Central memory CD8-positive, alpha-beta T cell (primary cell): ENCODE data around the gene PARP6.
"Not testable (repeated sequence)": the region's sequence is repeated elsewhere in the genome, so short reads cannot be mapped to it uniquely, and the experiment has no call there.

ENCODE experiments used
- ATAC-seq: fragments of 150-1000 bp; cut with Tn5 transposase; replicated peaks from 2 replicates; pipeline ENCODE4 v1.10.0; 2022; ENCODE audit warnings: mild to moderate bottlenecking, moderate FRiP score, moderate number of reproducible peaks; ENCODE audit not compliant: poor library complexity, severe bottlenecking; ENCODE audit errors: extremely low read depth
- DNase-seq, 2 donors: peaks; one replicate each; pipeline ENCODE4 v3.0.0; 2021; ENCODE audit warnings: low spot score in 2 of 2
- H3K27ac Mint-ChIP-seq: one replicate; pipeline ENCODE4 v1.8.0; 2022; ENCODE audit warnings: low read depth, mild to moderate bottlenecking, moderate library complexity, mixed read lengths
- H3K27me3 Mint-ChIP-seq: one replicate; pipeline ENCODE4 v1.8.0; 2022; ENCODE audit warnings: mixed read lengths
- H3K36me3 Mint-ChIP-seq: one replicate; pipeline ENCODE4 v1.8.0; 2022; ENCODE audit warnings: mild to moderate bottlenecking, moderate library complexity, mixed read lengths; ENCODE audit not compliant: insufficient read depth
- H3K4me1 Mint-ChIP-seq: one replicate; pipeline ENCODE4 v1.8.0; 2022; ENCODE audit warnings: mixed read lengths
- H3K4me3 Mint-ChIP-seq: one replicate; pipeline ENCODE4 v1.8.0; 2022; ENCODE audit warnings: mild to moderate bottlenecking, moderate library complexity, mixed read lengths
- H3K9me3 Mint-ChIP-seq: one replicate; pipeline ENCODE4 v1.8.0; 2022; ENCODE audit warnings: mixed read lengths

Gene PARP6

GRCh38 chr15:72302955-72303354, 30.6 kb upstream of the PARP6 start:
- no peaks in the 10 kb centered on the region for H3K36me3 Mint-ChIP-seq
- no peaks in the 10 kb centered on the region for H3K9me3 Mint-ChIP-seq
- no peak overlapping the region for H3K27ac Mint-ChIP-seq
- peaks cover 11% of the 10 kb centered on the region for H3K4me1 Mint-ChIP-seq
- no peak for ATAC-seq
- no peak overlapping the region for H3K4me3 Mint-ChIP-seq
- no peak for DNase-seq
- no peaks in the 10 kb centered on the region for H3K27me3 Mint-ChIP-seq

DNA sequence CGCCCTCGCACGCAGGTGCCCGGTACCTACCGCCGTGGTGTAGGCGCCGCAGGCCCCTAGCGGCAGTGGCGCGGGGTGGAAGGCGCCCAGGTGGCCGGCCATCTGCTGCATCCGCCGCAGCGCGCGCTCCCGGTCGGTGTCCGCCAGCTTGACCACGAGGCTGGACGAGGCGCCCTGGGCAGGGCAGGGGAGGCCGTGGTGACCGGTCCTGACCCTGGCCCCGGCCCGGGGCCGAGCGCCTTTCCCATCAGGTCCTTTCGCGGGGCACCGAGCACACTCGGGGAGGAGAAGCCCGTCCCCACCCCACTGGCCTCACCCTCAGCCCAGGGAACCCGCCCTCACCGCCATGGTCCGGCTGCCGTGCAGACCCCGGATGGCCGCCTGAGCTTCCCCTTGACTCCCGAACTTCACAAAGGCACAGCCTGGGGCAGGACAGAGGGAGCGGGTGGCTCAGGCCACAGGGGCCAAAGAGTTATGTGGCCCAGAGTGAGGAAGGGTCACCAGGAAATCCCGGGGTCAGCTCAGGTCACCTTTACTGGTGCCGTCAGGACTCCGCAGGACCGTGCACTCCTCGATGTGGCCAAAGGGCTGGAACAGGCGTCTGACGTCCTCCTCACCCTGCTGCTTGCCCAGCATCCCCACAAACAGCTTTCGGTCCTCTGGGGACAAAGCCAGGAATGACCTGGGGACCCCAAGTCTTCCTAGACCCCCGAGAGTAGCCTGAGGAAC, 17.4 kb upstream of the PARP6 start:
- H3K27ac Mint-ChIP-seq, result no peak overlapping the region
- no peaks in the 10 kb centered on the region for H3K27me3 Mint-ChIP-seq
- no peak for DNase-seq
- H3K4me1 Mint-ChIP-seq, result no peaks in the 10 kb centered on the region
- no peak overlapping the region for H3K4me3 Mint-ChIP-seq
- H3K36me3 Mint-ChIP-seq, result peaks cover 4% of the 10 kb centered on the region
- no peak for ATAC-seq
- no peaks in the 10 kb centered on the region for H3K9me3 Mint-ChIP-seq

DNA sequence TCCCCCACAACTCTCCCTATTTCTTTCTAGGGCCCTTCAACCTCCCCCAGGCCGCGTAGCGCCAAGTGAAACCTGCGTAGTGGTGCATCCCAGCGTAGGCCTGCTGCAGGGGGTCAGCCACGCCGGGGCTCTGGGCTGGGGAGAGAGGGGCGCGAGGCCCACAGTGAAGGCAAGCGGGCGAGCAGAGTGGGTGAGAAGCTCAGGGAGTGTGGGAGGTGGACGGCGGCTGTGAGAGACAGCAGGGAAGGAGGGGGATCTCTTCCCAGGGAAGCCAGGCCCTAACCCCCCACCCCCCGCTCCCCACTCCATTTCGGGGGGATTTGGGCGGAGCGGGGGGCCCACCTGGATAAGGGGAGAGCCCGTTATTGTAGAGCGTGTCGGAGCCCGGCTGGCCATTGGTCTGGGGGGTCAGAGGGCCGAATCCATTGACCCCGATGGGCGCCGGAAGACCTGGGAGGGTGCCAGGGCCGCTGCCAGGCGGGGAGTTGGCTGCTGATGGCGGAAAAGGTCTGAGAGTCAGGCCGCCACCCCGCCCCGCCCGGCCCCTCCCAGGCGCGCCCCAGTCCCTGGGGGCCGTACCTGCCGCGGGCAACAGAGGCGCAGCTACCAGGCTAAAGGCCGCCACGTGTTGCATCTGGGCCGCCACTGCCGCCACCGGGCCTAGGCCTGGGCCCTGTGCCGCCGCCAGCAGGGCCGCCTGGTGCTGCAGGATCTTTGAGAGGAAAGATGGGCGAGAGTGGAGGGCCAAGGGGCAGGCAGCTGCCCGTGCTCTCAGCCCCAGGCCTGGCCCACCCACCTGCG, 16.6 kb upstream of the PARP6 start:
- Mint-ChIP-seq H3K9me3 (no peaks in the 10 kb centered on the region), H3K36me3 (peaks cover 4% of the 10 kb centered on the region), H3K4me1 (no peaks in the 10 kb centered on the region), H3K27ac (no peak overlapping the region), H3K27me3 (no peaks in the 10 kb centered on the region), H3K4me3 (no peak overlapping the region)
- no peak for ATAC-seq
- DNase-seq, result no peak

GRCh38 chr15:72285927-72286516, 13.7 kb upstream of the PARP6 start:
- DNase-seq, result peak in 1 of 2 donors; percentile 20
- Mint-ChIP-seq H3K9me3 (no peaks in the 10 kb centered on the region), H3K4me1 (no peaks in the 10 kb centered on the region), H3K27ac (no peak overlapping the region), H3K36me3 (peaks cover 4% of the 10 kb centered on the region), H3K27me3 (no peaks in the 10 kb centered on the region), H3K4me3 (no peak overlapping the region)
- ATAC-seq, result no peak

DNA sequence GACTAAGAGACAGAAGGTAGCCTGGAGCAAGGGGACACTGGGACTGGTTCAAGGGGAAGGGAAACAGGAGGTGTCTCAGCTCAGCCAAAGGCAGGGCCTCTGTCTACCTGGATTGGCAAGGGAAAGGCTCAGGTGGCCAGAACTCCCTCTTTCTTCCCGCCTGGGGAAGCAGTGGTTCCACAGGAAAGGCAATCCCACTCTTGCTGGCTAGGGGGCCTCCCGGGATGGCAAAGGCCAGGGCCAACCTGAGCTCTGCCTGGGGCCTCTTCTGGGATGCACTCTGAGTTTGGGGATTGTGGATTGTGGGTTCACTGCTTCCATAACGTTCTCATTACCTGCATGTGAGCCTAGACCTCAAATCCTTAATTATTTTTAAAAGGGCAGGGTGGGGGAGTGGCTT, 13.0 kb upstream of the PARP6 start:
- no peak overlapping the region for H3K4me3 Mint-ChIP-seq
- H3K27ac Mint-ChIP-seq, result no peak overlapping the region
- peaks cover 4% of the 10 kb centered on the region for H3K36me3 Mint-ChIP-seq
- no peaks in the 10 kb centered on the region for H3K27me3 Mint-ChIP-seq
- H3K9me3 Mint-ChIP-seq, result no peaks in the 10 kb centered on the region
- no peak for ATAC-seq
- DNase-seq, result no peak
- H3K4me1 Mint-ChIP-seq, result no peaks in the 10 kb centered on the region

- no peak for ATAC-seq
- no peaks in the 10 kb centered on the region for H3K27me3 Mint-ChIP-seq
- no peaks in the 10 kb centered on the region for H3K4me1 Mint-ChIP-seq
- H3K4me3 Mint-ChIP-seq, result no peak overlapping the region
- peaks cover 4% of the 10 kb centered on the region for H3K36me3 Mint-ChIP-seq
- H3K9me3 Mint-ChIP-seq, result no peaks in the 10 kb centered on the region
- no peak for DNase-seq
- H3K27ac Mint-ChIP-seq, result no peak overlapping the region
Measured at GRCh38 chr15:72284781-72285180, 12.4 kb upstream of the PARP6 start.

GRCh38 chr15:72281713-72282112, 9.4 kb upstream of the PARP6 start:
- Mint-ChIP-seq H3K36me3 (peaks cover under 1% of the 10 kb centered on the region), H3K27me3 (no peaks in the 10 kb centered on the region), H3K9me3 (no peaks in the 10 kb centered on the region), H3K4me3 (no peak overlapping the region), H3K27ac (no peak overlapping the region), H3K4me1 (no peaks in the 10 kb centered on the region)
- DNase-seq (no peak), ATAC-seq (no peak)

DNA sequence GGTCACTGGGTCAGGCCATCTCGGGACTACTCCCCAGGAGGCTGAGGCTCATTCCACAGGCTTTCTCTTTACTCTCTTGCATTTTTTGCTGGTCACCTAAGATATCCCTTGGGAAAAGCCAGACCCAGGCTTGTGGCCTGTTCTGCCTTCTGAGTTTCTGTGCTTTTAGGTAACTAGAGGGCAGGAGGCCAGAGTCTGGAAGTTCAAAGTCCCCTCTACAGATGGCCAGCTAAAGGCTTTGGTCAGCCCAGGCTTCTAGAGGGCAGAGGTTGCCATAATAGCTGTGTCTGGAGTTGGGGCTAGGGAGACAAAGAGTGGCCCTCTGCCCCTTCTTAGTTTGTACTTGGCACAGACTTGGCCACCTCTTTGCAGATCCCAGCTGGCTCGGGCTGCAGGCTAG, 8.4 kb upstream of the PARP6 start:
- Mint-ChIP-seq H3K4me1 (no peaks in the 10 kb centered on the region), H3K36me3 (no peaks in the 10 kb centered on the region), H3K4me3 (no peak overlapping the region), H3K9me3 (no peaks in the 10 kb centered on the region), H3K27me3 (no peaks in the 10 kb centered on the region), H3K27ac (no peak overlapping the region)
- DNase-seq, result no peak
- ATAC-seq, result no peak

GRCh38 chr15:72278737-72279136, 6.4 kb upstream of the PARP6 start:
- Mint-ChIP-seq H3K4me1 (peaks cover 5% of the 10 kb centered on the region), H3K27ac (no peak overlapping the region), H3K27me3 (no peaks in the 10 kb centered on the region), H3K4me3 (no peak overlapping the region), H3K9me3 (no peaks in the 10 kb centered on the region), H3K36me3 (no peaks in the 10 kb centered on the region)
- DNase-seq (no peak), ATAC-seq (no peak)

DNA sequence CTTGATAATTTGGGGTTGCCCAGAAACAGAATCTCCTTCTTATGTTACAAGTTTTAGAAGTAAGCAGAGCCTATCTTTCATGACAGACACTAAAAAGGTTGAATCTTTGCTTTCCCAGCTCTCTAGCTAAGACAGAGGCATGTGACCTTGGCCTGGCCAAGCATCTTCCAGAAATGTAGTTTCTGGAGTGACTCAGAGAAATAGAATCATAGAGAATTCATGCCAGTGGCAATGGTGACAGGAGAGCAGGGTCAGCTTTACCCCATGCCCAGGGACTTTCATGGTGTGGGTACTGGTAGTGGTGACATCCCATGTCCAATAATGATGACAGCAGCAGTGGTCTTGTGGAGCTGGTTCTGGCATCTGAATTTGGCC, 4.0 kb upstream of the PARP6 start:
- H3K36me3 Mint-ChIP-seq, result peaks cover 8% of the 10 kb centered on the region
- no peaks in the 10 kb centered on the region for H3K27me3 Mint-ChIP-seq
- H3K27ac Mint-ChIP-seq, result no peak overlapping the region
- ATAC-seq (no peak), DNase-seq (no peak)
- H3K9me3 Mint-ChIP-seq, result no peaks in the 10 kb centered on the region
- H3K4me1 Mint-ChIP-seq, result peaks cover 23% of the 10 kb centered on the region
- no peak overlapping the region for H3K4me3 Mint-ChIP-seq

GRCh38 chr15:72275635-72276325, 3.4 kb upstream of the PARP6 start:
- not testable (repeated sequence) for H3K36me3 Mint-ChIP-seq, H3K4me3 Mint-ChIP-seq, H3K9me3 Mint-ChIP-seq, H3K27ac Mint-ChIP-seq, H3K27me3 Mint-ChIP-seq, ATAC-seq, DNase-seq
- peaks cover 28% of the 10 kb centered on the region for H3K4me1 Mint-ChIP-seq

- Mint-ChIP-seq H3K4me1 (peaks cover 34% of the 10 kb centered on the region), H3K36me3 (peaks cover 11% of the 10 kb centered on the region), H3K9me3 (no peaks in the 10 kb centered on the region), H3K27ac (peak overlapping the region; percentile 94), H3K4me3 (peak overlapping the region; percentile 83), H3K27me3 (no peaks in the 10 kb centered on the region)
- DNase-seq, result no peak
- ATAC-seq, result peak; percentile 13
Measured at GRCh38 chr15:72272997-72273352, 621 bp upstream of the PARP6 start.
